ENCODE measurements around the gene ETFBKMT. TPM values are rescaled to one million over a fixed set of nuclear protein-coding genes. Genes with fewer than 3 reads are reported as not detected.

The ETFBKMT gene
- total RNA-seq, 1 donor from 2014 or later: 2.2 TPM

GRCh38 chr12:31644536-31644935 is 15.0 kb upstream of the ETFBKMT start:
- H3K9me3 Mint-ChIP-seq (ENCODE audit: unreplicated experiment): peaks cover 3% of the 10 kb centered on the region
- H3K4me1 Mint-ChIP-seq (ENCODE audit: low read depth, unreplicated experiment): no peaks in the 10 kb centered on the region
- no peak for DNase-seq
- no peak overlapping the region for H3K27ac Mint-ChIP-seq (ENCODE audit: unreplicated experiment)
- TF ChIP-seq CTCF (IDR thresholded peaks at IDR 0.05; ENCODE audit: partially characterized antibody, unreplicated experiment): no peak
- no peaks in the 10 kb centered on the region for H3K27me3 Mint-ChIP-seq (ENCODE audit: unreplicated experiment)
- H3K36me3 Mint-ChIP-seq (ENCODE audit: unreplicated experiment): no peaks in the 10 kb centered on the region
- H3K4me3 Mint-ChIP-seq (ENCODE audit: unreplicated experiment): no peak overlapping the region

GRCh38 chr12:31645924-31646323 is 13.6 kb upstream of the ETFBKMT start:
- Mint-ChIP-seq H3K4me3 (ENCODE audit: unreplicated experiment) (no peak overlapping the region), H3K27me3 (ENCODE audit: unreplicated experiment) (no peaks in the 10 kb centered on the region), H3K36me3 (ENCODE audit: unreplicated experiment) (no peaks in the 10 kb centered on the region), H3K9me3 (ENCODE audit: unreplicated experiment) (peaks cover 3% of the 10 kb centered on the region), H3K27ac (ENCODE audit: unreplicated experiment) (no peak overlapping the region), H3K4me1 (ENCODE audit: low read depth, unreplicated experiment) (no peaks in the 10 kb centered on the region)
- no peak for DNase-seq
- no peak for TF ChIP-seq CTCF (IDR thresholded peaks at IDR 0.05; ENCODE audit: partially characterized antibody, unreplicated experiment)

GRCh38 chr12:31647086-31647491 is 12.4 kb upstream of the ETFBKMT start:
- Mint-ChIP-seq H3K27ac (ENCODE audit: unreplicated experiment) (no peak overlapping the region), H3K4me1 (ENCODE audit: low read depth, unreplicated experiment) (no peaks in the 10 kb centered on the region), H3K4me3 (ENCODE audit: unreplicated experiment) (no peak overlapping the region), H3K36me3 (ENCODE audit: unreplicated experiment) (no peaks in the 10 kb centered on the region), H3K27me3 (ENCODE audit: unreplicated experiment) (no peaks in the 10 kb centered on the region), H3K9me3 (ENCODE audit: unreplicated experiment) (peaks cover 3% of the 10 kb centered on the region)
- TF ChIP-seq CTCF (IDR thresholded peaks at IDR 0.05; ENCODE audit: partially characterized antibody, unreplicated experiment): no peak
- DNase-seq: no peak

DNA sequence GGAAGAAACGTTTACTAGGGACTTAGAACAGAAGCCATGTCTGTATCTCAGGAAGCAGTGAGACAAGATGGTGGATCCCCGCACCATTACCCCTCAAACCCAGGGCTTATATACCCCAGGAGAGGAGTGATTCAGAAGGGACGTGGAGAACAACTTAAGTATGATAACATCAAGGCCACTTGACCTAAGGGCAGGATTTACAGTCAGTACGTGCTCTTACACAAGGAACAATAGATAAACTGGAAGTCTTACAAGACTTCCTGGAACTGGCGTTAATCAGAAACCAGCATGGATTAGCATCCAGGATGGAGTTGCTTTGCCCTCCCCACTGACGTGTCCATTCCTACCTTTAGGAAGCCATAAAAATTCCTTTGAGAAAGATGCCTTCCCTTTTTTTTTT is 8.6 kb upstream of the ETFBKMT start:
- H3K27ac Mint-ChIP-seq (ENCODE audit: unreplicated experiment): no peak overlapping the region
- peaks cover 3% of the 10 kb centered on the region for H3K9me3 Mint-ChIP-seq (ENCODE audit: unreplicated experiment)
- H3K27me3 Mint-ChIP-seq (ENCODE audit: unreplicated experiment): no peaks in the 10 kb centered on the region
- no peaks in the 10 kb centered on the region for H3K4me1 Mint-ChIP-seq (ENCODE audit: low read depth, unreplicated experiment)
- no peaks in the 10 kb centered on the region for H3K36me3 Mint-ChIP-seq (ENCODE audit: unreplicated experiment)
- H3K4me3 Mint-ChIP-seq (ENCODE audit: unreplicated experiment): no peak overlapping the region
- no peak for DNase-seq
- no peak for TF ChIP-seq CTCF (IDR thresholded peaks at IDR 0.05; ENCODE audit: partially characterized antibody, unreplicated experiment)

DNA sequence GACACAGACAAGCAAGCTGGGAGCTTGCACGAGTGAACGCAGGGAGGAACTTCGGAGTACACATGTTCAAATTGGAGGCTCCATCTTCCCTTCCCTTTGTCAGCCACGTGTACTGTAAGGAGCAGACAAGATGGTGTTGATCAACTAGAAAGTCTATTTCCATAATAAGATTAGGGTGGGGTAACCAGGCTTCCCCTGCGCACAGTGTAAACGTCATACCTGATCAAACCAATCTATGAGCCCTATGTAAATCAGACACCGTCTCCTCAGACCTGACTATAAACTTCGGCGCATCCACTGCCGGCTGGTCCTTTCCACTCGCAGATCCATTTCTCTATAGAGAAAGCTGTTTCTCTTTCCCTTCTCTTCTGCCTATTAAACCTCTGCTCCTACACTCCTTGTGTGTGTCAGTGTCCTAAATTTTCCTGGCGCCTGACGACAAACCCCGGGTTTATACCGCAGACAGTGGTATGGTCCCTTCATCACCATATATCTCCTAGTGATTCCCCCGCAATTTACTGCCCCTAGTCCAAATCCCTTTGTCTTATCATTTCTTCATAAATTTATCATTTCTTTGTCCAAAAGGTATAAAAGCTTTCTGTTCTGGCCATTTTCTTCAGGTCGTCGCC is 7.5 kb upstream of the ETFBKMT start:
- Mint-ChIP-seq H3K4me1 (ENCODE audit: low read depth, unreplicated experiment) (no peaks in the 10 kb centered on the region), H3K27me3 (ENCODE audit: unreplicated experiment) (no peaks in the 10 kb centered on the region), H3K27ac (ENCODE audit: unreplicated experiment) (no peak overlapping the region), H3K4me3 (ENCODE audit: unreplicated experiment) (no peak overlapping the region), H3K36me3 (ENCODE audit: unreplicated experiment) (no peaks in the 10 kb centered on the region), H3K9me3 (ENCODE audit: unreplicated experiment) (peaks cover 2% of the 10 kb centered on the region)
- no peak for DNase-seq
- no peak for TF ChIP-seq CTCF (IDR thresholded peaks at IDR 0.05; ENCODE audit: partially characterized antibody, unreplicated experiment)
